PFSK-1 (cell line): ENCODE measurements around the gene TK1.

Experiments
- POLR2AphosphoS5 ChIP-seq: IDR thresholded peaks from 2 replicates; pipeline ENCODE4 v1.6.1; 2012; ENCODE audit warnings: low read depth, mild to moderate bottlenecking, control low read depth, low read length, moderate library complexity
- TAF1 ChIP-seq: IDR thresholded peaks from 2 replicates; pipeline ENCODE4 v1.6.1; 2012; ENCODE audit warnings: low read length, control low read depth, borderline replicate concordance; ENCODE audit not compliant: insufficient read depth
- TF ChIP-seq, protein P1 (sequence below), 2 experiments: IDR thresholded peaks; 2 replicates each; pipeline versions ENCODE4 v1.6.1 to v1.8.0; 2011 to 2012; ENCODE audit warnings: low read depth in 2 of 2, low read length in 2 of 2, control low read depth in 1 of 2, inconsistent platforms in 1 of 2, mild to moderate bottlenecking in 1 of 2, moderate library complexity in 1 of 2; ENCODE audit not compliant: insufficient read depth in 1 of 2

DNA sequence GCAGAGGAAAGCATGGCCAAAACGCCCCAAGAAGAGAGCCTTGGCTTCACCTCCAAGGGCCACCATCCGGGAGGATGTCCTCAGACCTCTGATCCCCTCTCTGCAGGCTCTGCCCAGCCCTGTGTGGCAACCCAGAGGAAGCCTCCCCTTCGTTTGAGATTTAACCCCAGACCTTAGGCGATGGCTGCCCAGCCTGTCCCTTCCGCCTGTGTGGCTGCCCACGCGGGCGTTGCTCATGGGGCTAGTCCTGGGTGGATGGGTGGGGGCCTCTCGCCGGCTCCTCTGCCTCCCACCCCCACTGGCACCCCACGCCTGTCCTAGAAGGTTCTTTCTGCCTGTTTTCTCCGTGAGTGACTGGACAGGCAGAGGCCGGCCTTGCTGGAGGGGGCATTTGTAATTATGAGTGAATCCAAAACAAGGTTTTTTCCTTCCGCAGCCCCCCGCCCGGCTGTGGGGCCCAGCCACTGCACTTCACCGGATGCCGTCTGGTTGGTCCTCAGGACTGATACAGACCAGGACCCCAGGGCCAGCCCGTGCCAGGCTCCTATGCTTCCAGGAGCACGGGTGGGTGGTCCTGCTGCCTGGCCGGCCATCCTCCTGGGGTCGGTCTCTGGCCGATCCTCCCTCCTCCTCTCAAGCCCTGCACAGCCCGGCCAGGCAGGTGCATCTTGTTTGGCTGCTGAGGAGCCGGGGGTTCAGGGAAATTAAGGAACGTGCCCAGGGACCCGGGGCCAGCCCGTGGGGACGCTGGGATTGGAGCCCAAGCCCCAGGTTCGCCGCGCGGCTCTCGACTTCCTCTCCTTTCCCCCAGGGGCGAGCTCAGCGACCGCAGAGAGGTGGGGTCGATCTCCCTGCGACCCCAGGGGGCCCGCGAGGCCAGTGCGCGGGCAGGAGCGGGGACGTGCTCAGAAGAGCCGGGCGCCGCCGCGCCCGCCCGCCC, 44.4 kb upstream of the TK1 start, which contains the start of gene TMEM235:
- TF ChIP-seq POLR2AphosphoS5 (no peak), TAF1 (no peak)
- TF ChIP-seq, protein P1, sequence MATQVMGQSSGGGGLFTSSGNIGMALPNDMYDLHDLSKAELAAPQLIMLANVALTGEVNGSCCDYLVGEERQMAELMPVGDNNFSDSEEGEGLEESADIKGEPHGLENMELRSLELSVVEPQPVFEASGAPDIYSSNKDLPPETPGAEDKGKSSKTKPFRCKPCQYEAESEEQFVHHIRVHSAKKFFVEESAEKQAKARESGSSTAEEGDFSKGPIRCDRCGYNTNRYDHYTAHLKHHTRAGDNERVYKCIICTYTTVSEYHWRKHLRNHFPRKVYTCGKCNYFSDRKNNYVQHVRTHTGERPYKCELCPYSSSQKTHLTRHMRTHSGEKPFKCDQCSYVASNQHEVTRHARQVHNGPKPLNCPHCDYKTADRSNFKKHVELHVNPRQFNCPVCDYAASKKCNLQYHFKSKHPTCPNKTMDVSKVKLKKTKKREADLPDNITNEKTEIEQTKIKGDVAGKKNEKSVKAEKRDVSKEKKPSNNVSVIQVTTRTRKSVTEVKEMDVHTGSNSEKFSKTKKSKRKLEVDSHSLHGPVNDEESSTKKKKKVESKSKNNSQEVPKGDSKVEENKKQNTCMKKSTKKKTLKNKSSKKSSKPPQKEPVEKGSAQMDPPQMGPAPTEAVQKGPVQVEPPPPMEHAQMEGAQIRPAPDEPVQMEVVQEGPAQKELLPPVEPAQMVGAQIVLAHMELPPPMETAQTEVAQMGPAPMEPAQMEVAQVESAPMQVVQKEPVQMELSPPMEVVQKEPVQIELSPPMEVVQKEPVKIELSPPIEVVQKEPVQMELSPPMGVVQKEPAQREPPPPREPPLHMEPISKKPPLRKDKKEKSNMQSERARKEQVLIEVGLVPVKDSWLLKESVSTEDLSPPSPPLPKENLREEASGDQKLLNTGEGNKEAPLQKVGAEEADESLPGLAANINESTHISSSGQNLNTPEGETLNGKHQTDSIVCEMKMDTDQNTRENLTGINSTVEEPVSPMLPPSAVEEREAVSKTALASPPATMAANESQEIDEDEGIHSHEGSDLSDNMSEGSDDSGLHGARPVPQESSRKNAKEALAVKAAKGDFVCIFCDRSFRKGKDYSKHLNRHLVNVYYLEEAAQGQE (IDR thresholded peaks at IDR 0.05; ENCODE audit: insufficient read depth in 1 of 2, low read depth in 2 of 2, low read length in 2 of 2): no peak
